ENCODE data around the gene TADA2B.

The TADA2B gene

GRCh38 chr4:7041801-7042502 is 1.2 kb upstream of the TADA2B start:
- no peak for DNase-seq (ENCODE audit: low read depth in 2 of 2)

GRCh38 chr4:7042503-7043283 is 479 bp upstream of the TADA2B start:
- peak; percentile 96 for DNase-seq (ENCODE audit: low read depth in 2 of 2)

DNA sequence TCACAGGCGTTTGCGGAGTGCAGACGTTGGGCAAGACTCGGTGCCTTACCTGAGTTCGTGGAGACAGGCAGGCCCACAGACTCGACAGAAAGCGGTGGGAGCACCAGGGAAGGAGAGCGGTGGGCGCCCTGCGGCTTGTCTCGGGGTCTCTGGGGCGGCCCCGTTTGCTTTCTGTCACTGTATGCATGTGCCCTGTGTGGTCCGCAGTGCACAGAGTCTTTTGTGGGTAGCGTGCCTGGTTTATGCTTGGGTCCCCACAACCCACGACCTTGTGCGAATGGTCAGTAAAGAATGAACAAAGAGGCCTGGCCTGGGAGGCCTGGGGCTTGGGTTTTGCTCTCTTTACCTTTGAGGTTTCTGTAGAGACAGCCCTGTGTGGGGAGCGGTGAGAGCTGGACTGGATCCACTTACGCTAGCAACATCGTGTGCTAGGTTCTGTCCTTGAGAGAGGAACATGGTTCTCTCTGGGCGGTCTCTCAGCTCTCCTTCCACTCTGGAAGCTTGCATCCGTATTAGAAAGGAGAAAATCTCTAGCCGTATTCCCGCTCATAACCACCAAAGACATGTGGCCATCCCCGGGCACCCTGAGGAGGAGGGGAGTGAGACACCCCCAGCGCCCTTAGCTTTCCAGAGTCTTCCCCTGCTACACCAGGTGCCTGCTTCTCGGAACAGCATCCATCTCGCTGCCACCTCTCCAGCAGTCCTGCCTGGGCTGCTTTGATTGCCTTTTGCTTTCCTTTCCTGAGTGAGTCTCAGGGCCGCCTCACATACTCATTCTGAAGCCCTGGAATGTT is 1.2 kb downstream of the TADA2B start:
- no peak for DNase-seq (ENCODE audit: low read depth in 2 of 2)

- DNase-seq (ENCODE audit: low read depth in 2 of 2), result no peak
Observed at GRCh38 chr4:7045553-7045952, 2.4 kb downstream of the TADA2B start.

DNA sequence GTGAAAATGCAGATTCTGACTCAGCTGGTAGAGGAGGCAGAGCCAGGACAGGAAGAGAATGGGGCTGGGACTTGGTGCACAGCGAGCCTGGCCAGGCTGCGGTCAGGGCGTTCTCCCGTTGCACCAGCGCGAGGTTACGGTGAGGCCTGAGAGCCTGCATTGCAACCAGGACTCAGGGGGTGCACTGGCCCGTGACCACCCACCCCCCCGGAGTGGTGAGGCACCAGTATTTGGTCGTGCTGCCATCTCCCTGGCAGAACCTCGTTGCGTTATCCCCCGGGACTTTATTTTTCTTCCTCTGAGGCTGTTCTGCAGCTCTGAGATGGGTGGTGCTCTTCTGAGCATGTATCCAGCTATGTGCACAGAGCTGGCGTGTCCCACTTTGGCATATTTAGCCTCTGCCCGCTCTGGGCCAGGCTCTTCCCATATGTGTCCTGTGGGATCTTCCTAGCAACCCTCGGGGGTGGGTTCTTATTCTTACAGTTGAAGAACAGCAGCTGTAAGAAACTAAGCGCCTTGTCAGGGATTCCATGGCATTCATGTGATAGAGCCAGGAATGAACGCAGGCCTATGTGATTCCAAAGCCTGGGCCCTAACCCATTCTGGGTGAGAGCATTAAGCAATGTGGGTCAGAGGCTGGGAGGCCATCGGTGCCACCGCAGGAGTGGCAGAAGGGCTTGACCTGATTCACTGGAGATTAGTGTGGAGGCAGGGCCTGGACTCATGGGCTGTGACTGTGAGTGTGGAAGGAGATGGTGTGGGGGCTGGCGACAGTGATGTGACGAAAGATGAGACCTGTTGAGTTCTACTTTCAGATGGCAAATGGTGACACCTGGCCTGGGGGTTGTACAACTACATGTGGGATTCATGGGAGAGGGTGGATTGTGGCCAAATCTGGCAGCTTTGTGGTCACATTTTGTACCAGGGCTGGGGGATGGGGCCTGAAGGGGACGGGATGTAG is 3.1 kb downstream of the TADA2B start:
- no peak for DNase-seq (ENCODE audit: low read depth in 2 of 2)

- DNase-seq (ENCODE audit: low read depth in 2 of 2), result no peak
Observed at GRCh38 chr4:7046971-7047370, 3.8 kb downstream of the TADA2B start.

DNA sequence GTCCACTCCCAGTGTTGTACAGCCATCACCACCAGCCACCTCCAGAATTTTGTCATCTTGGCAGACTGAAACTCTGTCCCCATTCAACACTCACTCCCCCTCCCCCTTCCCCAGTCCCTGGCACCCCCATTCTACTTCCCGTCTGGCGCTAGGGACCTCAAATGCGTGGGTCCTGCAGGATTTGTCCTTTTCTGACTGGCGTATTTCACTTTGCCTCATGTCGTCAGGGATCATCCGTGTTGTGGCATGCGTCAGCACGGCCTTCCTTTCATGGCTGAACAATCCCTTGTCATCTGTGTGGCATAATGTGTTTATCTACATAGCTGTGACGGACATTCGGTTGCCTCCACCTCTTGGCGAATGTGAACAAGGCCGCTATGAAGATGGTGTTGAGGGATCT is 5.5 kb downstream of the TADA2B start:
- no peak for DNase-seq (ENCODE audit: low read depth in 2 of 2)

DNA sequence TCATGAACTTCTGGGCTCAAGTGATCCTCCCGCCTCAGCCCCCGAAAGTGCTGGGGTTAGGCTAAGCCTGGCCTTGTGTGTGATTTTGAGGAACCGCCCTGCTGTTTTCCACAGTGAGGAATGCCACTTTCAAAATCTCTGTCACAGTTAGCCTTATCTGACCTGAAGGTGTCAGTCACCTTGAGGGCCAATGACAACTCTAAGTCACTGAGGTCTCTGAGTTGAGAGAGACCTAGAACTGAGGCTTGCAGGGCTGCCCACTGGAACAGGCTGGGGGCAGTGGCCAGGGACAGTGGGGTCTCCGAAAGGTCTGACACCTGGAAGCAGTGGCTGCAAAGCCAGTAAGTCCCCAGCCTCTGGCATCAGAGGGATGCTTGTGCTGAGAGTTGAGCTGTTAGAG is 6.1 kb downstream of the TADA2B start:
- no peak for DNase-seq (ENCODE audit: low read depth in 2 of 2)

- no peak for DNase-seq (ENCODE audit: low read depth in 2 of 2)
Observed at GRCh38 chr4:7049739-7050138, 6.6 kb downstream of the TADA2B start.

- no peak for DNase-seq (ENCODE audit: low read depth in 2 of 2)
Observed at GRCh38 chr4:7050481-7051143, 7.4 kb downstream of the TADA2B start.

DNA sequence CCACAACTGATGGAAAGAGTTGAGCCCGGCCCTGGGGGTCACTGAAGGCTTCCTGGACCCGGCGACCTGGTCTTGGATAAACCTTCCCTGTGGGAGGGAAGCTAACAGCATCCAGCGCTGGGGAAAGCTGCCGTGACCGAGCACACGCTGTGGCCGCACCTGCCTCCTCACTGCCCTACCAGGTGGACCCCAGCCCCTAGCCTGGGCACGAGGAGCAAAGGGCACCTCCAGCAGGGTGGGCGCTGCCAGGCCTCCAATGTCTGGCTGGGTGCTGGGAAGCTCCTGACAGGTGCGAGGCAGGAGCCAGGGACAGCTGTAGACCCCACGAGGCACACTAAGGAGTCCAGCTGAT is 7.9 kb downstream of the TADA2B start:
- DNase-seq (ENCODE audit: low read depth in 2 of 2), result no peak

GRCh38 chr4:7051905-7052304 is 8.7 kb downstream of the TADA2B start:
- DNase-seq (ENCODE audit: low read depth in 2 of 2), result no peak

DNA sequence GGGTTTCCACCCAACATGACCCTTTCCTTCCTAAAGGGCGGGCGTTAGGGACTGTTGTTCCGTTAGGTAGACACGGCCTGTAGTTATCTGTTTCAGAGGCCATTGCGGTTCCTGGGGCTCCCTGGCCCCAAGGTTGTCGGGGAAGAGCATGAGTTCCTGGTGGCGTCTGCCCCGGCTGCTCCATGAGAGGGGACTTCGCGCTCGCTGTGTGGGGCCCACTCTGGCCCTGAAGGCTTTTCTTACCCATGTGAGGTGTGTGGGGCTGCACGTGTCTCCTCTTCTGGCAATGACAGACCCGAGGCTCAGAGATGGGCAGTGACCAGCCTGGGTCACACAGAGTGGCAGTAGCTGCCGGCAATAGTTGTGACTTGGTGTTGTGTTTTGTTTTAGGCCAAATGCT is 9.1 kb downstream of the TADA2B start:
- no peak for DNase-seq (ENCODE audit: low read depth in 2 of 2)

- DNase-seq (ENCODE audit: low read depth in 2 of 2), result no peak
Observed at GRCh38 chr4:7052923-7053715, 9.9 kb downstream of the TADA2B start.

DNA sequence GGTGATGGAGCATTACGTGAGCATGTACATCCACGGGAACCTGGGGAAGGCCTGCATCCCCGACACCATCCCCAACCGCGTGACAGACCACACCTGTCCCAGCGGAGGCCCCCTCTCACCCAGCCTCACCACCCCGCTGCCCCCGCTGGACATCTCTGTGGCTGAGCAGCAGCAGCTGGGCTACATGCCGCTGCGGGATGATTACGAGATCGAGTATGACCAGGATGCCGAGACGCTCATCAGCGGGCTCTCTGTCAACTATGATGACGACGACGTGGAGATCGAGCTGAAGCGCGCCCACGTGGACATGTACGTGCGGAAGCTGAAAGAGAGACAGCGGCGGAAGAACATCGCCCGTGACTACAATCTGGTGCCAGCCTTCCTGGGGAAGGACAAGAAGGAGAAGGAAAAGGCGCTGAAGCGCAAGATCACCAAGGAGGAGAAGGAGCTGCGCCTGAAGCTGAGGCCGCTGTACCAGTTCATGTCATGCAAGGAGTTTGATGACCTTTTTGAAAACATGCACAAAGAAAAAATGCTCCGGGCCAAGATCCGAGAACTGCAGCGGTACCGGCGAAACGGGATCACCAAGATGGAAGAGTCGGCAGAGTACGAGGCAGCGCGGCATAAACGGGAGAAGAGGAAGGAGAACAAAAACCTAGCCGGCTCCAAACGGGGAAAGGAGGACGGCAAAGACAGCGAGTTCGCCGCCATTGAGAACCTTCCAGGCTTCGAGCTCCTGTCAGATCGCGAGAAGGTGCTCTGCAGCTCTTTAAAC is 11.1 kb downstream of the TADA2B start:
- no peak for DNase-seq (ENCODE audit: low read depth in 2 of 2)

DNA sequence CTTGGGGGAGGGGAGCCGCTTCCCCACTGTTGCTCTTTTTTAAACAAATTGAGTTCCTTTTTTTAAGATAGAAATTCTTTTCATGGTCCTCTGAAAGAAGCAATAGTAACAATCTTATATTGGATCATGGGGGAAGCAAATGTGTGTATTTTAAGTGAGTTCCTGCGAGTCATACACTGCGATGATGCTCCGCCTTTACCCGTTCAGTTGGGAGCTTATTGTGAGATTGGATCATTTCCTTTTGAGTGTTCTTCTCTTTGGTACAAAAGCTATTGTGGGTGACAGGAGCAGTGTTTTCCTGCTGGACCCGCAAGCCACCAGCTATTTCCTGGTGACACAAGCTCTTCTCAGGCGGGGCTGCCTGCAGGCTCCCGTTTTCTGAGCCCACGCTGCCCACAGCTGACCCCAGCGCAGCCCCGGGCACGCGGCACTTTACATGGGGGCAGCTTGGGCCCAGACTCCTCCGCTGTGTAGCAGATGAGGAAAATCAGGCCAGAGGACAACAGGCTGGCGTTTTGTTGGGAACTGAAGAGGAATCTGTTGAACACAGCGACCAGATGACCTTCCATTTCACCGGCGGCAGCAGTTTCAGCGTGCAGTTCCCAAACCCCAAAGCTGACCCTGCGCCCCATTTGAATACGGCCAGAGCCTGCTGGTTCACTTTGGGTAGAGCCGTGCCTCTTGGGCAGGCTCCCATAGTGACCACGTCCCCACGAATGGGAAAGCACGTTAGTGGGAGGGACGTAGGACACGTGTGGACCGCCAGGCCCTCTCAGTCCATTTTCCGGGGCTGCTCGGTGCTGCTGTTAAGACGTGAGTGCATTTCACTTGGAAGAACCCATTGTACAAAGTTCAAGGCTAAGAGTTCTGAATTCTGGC is 12.2 kb downstream of the TADA2B start:
- DNase-seq (ENCODE audit: low read depth in 2 of 2), result no peak

- DNase-seq (ENCODE audit: low read depth in 2 of 2), result no peak
Observed at GRCh38 chr4:7055990-7056325, 12.8 kb downstream of the TADA2B start.

DNA sequence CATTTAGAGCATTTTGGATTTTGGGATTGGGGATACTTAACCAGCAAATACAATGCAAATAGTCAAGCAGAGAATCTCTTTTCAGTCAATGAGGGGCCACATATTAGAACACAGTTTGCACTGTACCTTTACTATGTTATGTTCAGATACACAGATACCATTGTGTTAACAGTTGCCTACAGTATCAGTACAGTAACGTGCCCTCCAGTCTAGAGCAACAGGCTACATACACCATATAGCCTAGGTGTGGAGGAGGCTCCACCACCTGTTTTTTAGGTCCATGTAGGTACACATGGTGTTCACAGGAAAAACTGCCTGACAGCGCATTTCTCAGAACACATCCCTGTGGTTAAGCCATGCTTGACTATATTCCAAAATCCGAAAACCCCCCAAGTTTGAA is 15.6 kb downstream of the TADA2B start:
- no peak for DNase-seq (ENCODE audit: low read depth in 2 of 2)

DNA sequence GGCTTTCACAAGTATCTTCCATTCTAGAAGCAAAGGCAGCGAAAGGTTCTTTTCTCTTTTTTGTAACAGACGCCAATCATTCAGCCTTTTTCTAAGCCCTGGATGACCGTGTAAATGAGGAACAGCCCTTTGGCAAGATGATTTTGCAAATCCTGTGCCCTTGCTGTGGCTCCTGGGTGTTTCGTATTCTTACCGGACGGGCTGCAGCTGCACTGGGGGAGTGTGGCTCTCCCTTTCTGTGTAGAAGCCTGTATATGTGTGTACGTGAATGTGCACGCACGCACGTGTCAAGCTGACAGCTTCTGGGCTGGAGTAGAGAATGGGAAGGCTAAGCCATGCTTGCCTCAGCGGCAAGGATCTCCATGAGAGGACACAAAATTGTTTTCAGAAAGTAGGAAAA is 16.5 kb downstream of the TADA2B start:
- no peak for DNase-seq (ENCODE audit: low read depth in 2 of 2)
